K562 (cell line): ENCODE results near the gene SIGLEC14. TPM values are rescaled to one million over a fixed set of nuclear protein-coding genes. Genes with fewer than 3 reads are reported as not detected.
A peak's percentile ranks its signal among the peaks of the same experiment; 100 is the strongest.

Source experiments
- ATF4 ChIP-seq: fragments of 450-650 bp; formaldehyde crosslinking; IDR thresholded peaks from 2 replicates; pipeline ENCODE4 v1.4.0; 2022; ENCODE audit warnings: mild to moderate bottlenecking, moderate library complexity
- FOXM1 ChIP-seq, 2 experiments: fragments of 450-650 bp in 1 of 2; sonication (generic) in 1 of 2; formaldehyde crosslinking in 1 of 2; IDR thresholded peaks; 2 replicates each; pipeline versions ENCODE4 v1.6.1 to v1.9.0; 2017 to 2022; ENCODE audit warnings: low read depth in 2 of 2, mild to moderate bottlenecking in 2 of 2, missing genetic modification reagents in 1 of 2, moderate library complexity in 1 of 2
- GTF2F1 ChIP-seq: IDR thresholded peaks from 2 replicates; pipeline ENCODE4 v1.6.1; 2011; ENCODE audit warnings: low read depth, low read length, improper control_type of control experiment
- LCOR ChIP-seq: sonication (generic); formaldehyde crosslinking; IDR thresholded peaks from 2 replicates; pipeline ENCODE4 v1.8.0; 2022; ENCODE audit warnings: mild to moderate bottlenecking, missing genetic modification reagents
- PATZ1 ChIP-seq: fragments of 250-450 bp; sonication (Bioruptor Pico); IDR thresholded peaks from 2 replicates; pipeline ENCODE4 v1.5.0; 2020; ENCODE audit warnings: mild to moderate bottlenecking, borderline replicate concordance
- PBX2 ChIP-seq, 2 experiments: IDR thresholded peaks in 1 of 2; conservative IDR thresholded peaks in 1 of 2; 2 replicates each; pipeline ENCODE4 v1.6.1; 2016; ENCODE audit warnings: low read depth in 2 of 2, mild to moderate bottlenecking in 1 of 2, missing compliant biosample characterization in 1 of 2, missing genetic modification characterization in 1 of 2, moderate library complexity in 1 of 2
- PTRF ChIP-seq: fragments of 450-650 bp; IDR thresholded peaks from 2 replicates; pipeline ENCODE4 v1.6.1; 2016; ENCODE audit warnings: mild to moderate bottlenecking, missing genetic modification characterization, missing compliant biosample characterization
- RCOR1 ChIP-seq, 2 experiments: IDR thresholded peaks; 2 replicates each; pipeline ENCODE4 v1.6.1; 2012; ENCODE audit warnings: low read depth in 2 of 2, low read length in 2 of 2, borderline replicate concordance in 1 of 2, improper control_type of control experiment in 1 of 2
- RERE ChIP-seq: sonication (generic); formaldehyde crosslinking; IDR thresholded peaks from 2 replicates; pipeline ENCODE4 v1.8.0; 2023; ENCODE audit warnings: missing genetic modification reagents, mild to moderate bottlenecking, borderline replicate concordance
- RFX7 ChIP-seq: fragments of 250-450 bp; sonication (Bioruptor Pico); IDR thresholded peaks from 2 replicates; pipeline ENCODE4 v1.5.1; 2021; ENCODE audit warnings: mild to moderate bottlenecking
- SMAD4 ChIP-seq: fragments of 250-450 bp; sonication (Bioruptor Pico); conservative IDR thresholded peaks from 2 replicates; pipeline ENCODE4 v1.8.0; 2021; ENCODE audit warnings: inconsistent platforms, mild to moderate bottlenecking, moderate library complexity
- SNIP1 ChIP-seq: fragments of 450-650 bp; IDR thresholded peaks from 2 replicates; pipeline ENCODE4 v1.7.1; 2017; ENCODE audit warnings: low read depth, mild to moderate bottlenecking
- ZBTB8A ChIP-seq: fragments of 450-650 bp; IDR thresholded peaks from 2 replicates; pipeline ENCODE4 v1.6.1; 2018; ENCODE audit warnings: mild to moderate bottlenecking, moderate library complexity; ENCODE audit not compliant: partially characterized antibody
- ZNF174 ChIP-seq: fragments of 250-450 bp; sonication (Bioruptor Pico); IDR thresholded peaks from 2 replicates; pipeline ENCODE4 v1.4.0; 2020; ENCODE audit warnings: mild to moderate bottlenecking
- ZNF583 ChIP-seq: fragments of 250-450 bp; sonication (Bioruptor Pico); IDR thresholded peaks from 2 replicates; pipeline ENCODE4 v1.4.0; 2020
- ZNF717 ChIP-seq: fragments of 250-450 bp; sonication (Bioruptor Pico); IDR thresholded peaks from 2 replicates; pipeline ENCODE4 v1.5.0; 2021
- polyA plus RNA-seq, 8 experiments: library from polyadenylated mRNA; depleted of rRNA in 4 of 8; stranded (reverse) in 5 of 8; unstranded in 3 of 8; fragments of >200 nt; fragmentation: Nextera tagmentation in 2 of 8; fragmentation: Illumina TruSeq in 1 of 8; extraction: Ambion mirVana in 2 of 8; extraction: Trizol in 1 of 8; gene quantifications; 2 replicates each; pipeline versions ENCODE4 v1.2.1 to v1.2.3, GENCODE V29; 2011 to 2014; ENCODE audit warnings: inconsistent platforms in 1 of 8, missing spikeins in 1 of 8
- total RNA-seq, 7 experiments: library from RNA; depleted of rRNA in 6 of 7; stranded (reverse); fragments of >200 nt in 6 of 7; fragmentation: Illumina TruSeq in 2 of 7; extraction: Trizol in 2 of 7; gene quantifications; 2 replicates each; pipeline versions ENCODE4 v1.2.1 to v1.2.3, GENCODE V29; 2011 to 2021; ENCODE audit warnings: low replicate concordance in 1 of 7

SIGLEC14 gene
- total and polyA plus RNA-seq, 9 of the 15 experiments (the other 6 are each of a cell fraction or from before 2014, with no cell fraction given), result not detected

- TF ChIP-seq SMAD4 (CRISPR knock-in tag) (peak; percentile 76), FOXM1 (IDR thresholded peaks at IDR 0.05; ENCODE audit: low read depth) (no peak), FOXM1 (CRISPR knock-in tag; IDR thresholded peaks at IDR 0.05; ENCODE audit: low read depth) (0 out of 2 replicates have a peak, but pooled peaks have one; percentile 60), SNIP1 (no peak), RCOR1 (IDR thresholded peaks at IDR 0.05; ENCODE audit: borderline replicate concordance in 1 of 2, low read depth in 2 of 2, low read length in 2 of 2) (peak; percentile 54 to 98; a peak in 3 of 4 replicates), ZBTB8A (no peak), ZNF174 (CRISPR knock-in tag) (no peak), PATZ1 (CRISPR knock-in tag) (no peak), RFX7 (CRISPR knock-in tag) (no peak), PTRF (tag) (no peak), GTF2F1 (no peak), ZNF583 (CRISPR knock-in tag) (0 out of 2 replicates have a peak, but pooled peaks have one; percentile 32), ZNF717 (no peak), RERE (0 out of 2 replicates have a peak, but pooled peaks have one; percentile 70), PBX2 (CRISPR knock-in tag; IDR thresholded peaks at IDR 0.05; ENCODE audit: low read depth) (no peak), PBX2 (tag; conservative IDR thresholded peaks at IDR 0.05; ENCODE audit: low read depth) (no peak), ATF4 (CRISPR knock-in tag) (no peak), LCOR (CRISPR knock-in tag) (peak; percentile 99)
Observed at GRCh38 chr19:51607920-51608562, 38.6 kb downstream of the SIGLEC14 start (continued).
